HL-60 (cell line): ENCODE data around the gene INHBE.

Experiments used
- DNase-seq, 2 experiments: peaks; one replicate each; pipeline ENCODE4 v3.0.0-alpha.2; 2010 to 2020; ENCODE audit warnings: low read depth in 1 of 2, low spot score in 1 of 2
- H3K27ac ChIP-seq: fragments of 250-450 bp; sonication (Bioruptor Pico); replicated peaks from 2 replicates; pipeline ENCODE4 v1.5.1; 2020; ENCODE audit warnings: mild to moderate bottlenecking, moderate library complexity
- H3K27me3 ChIP-seq: fragments of 250-450 bp; sonication (Bioruptor Pico); 2 replicates; pipeline ENCODE4 v1.5.1; 2021; ENCODE audit warnings: mild to moderate bottlenecking, moderate library complexity; ENCODE audit not compliant: insufficient read depth, poor library complexity, severe bottlenecking
- H3K4me3 ChIP-seq: replicated peaks from 2 replicates; pipeline ENCODE4 v1.5.1; 2011; ENCODE audit warnings: mild to moderate bottlenecking, control low read depth, low read length; ENCODE audit not compliant: insufficient read depth
- CTCF ChIP-seq: IDR thresholded peaks from one replicate; pipeline ENCODE4 v1.5.1; 2011; ENCODE audit warnings: low read length, control low read depth, inconsistent platforms; ENCODE audit not compliant: insufficient read depth
- GABPA ChIP-seq: IDR thresholded peaks from 2 replicates; pipeline ENCODE4 v1.6.1; 2012; ENCODE audit warnings: low read depth
- POLR2AphosphoS5 ChIP-seq: IDR thresholded peaks from 2 replicates; pipeline ENCODE4 v1.6.1; 2012; ENCODE audit warnings: low read depth
- REST ChIP-seq: IDR thresholded peaks from 2 replicates; pipeline ENCODE4 v1.6.1; 2012; ENCODE audit warnings: low read depth; ENCODE audit not compliant: insufficient replicate concordance
- SPI1 ChIP-seq: IDR thresholded peaks from 2 replicates; pipeline ENCODE4 v1.6.1; 2012; ENCODE audit warnings: low read depth, mild to moderate bottlenecking, borderline replicate concordance

The INHBE gene

GRCh38 chr12:57467915-57468314 is 12.8 kb downstream of the INHBE start:
- DNase-seq = no peak
- no peak overlapping the region for H3K4me3 ChIP-seq
- no peak for TF ChIP-seq REST
- TF ChIP-seq GABPA = no peak
- TF ChIP-seq SPI1 = no peak
- TF ChIP-seq POLR2AphosphoS5 = no peak
- TF ChIP-seq CTCF = no peak
- no peaks in the 10 kb centered on the region for H3K27me3 ChIP-seq
- H3K27ac ChIP-seq = no peak overlapping the region

GRCh38 chr12:57469296-57470164 is 14.4 kb downstream of the INHBE start:
- no peak for DNase-seq
- Histone ChIP-seq H3K27ac (no peak overlapping the region), H3K4me3 (no peak overlapping the region), H3K27me3 (no peaks in the 10 kb centered on the region)
- TF ChIP-seq GABPA (no peak), CTCF (no peak), POLR2AphosphoS5 (no peak), SPI1 (no peak), REST (no peak)

- H3K27ac ChIP-seq = no peak overlapping the region
- no peak for TF ChIP-seq GABPA
- no peak for TF ChIP-seq POLR2AphosphoS5
- TF ChIP-seq CTCF = no peak
- TF ChIP-seq SPI1 = no peak
- TF ChIP-seq REST = no peak
- no peak overlapping the region for H3K4me3 ChIP-seq
- DNase-seq = no peak
- H3K27me3 ChIP-seq = no peaks in the 10 kb centered on the region
Observed at GRCh38 chr12:57470286-57470969, 15.3 kb downstream of the INHBE start.
